Endothelial cell of umbilical vein (primary cell): ENCODE data around the gene MALAT1. TPM values are rescaled to one million over a fixed set of nuclear protein-coding genes. Genes with fewer than 3 reads are reported as not detected.

Source experiments
- BruUV-seq: library from RNA; stranded (reverse); fragments of 400-500 nt; replicated peaks from 2 replicates; lab custom pipeline; 2021; lab: Mats Ljungman, UMichigan
- CTCF ChIA-PET: fragments of 300-600, 350-600 bp; sonication (Branson Sonifier 250); formaldehyde crosslinking; loops from one replicate; lab custom pipeline; 2021; ENCODE audit warnings: antibody characterized with exemption, inconsistent platforms; lab: Charles Lee
- POLR2A ChIA-PET: fragments of 300-600, 350-600 bp; sonication (Branson Sonifier 250); formaldehyde crosslinking; loops from one replicate; lab custom pipeline; 2021; ENCODE audit warnings: antibody characterized with exemption, inconsistent platforms; lab: Charles Lee
- DNase-seq: peaks from one replicate; pipeline ENCODE4 v3.0.0-alpha.2; 2011; ENCODE audit warnings: low read depth, low spot score
- FAIRE-seq: peaks from 2 replicates; lab custom pipeline; 2011; peaks lifted over from hg19 to GRCh38; lab: Jason Lieb, UNC
- H2AFZ ChIP-seq: 2 replicates; pipeline ENCODE4 v1.6.0; 2012; ENCODE audit warnings: low read depth, low read length, control low read depth, inconsistent platforms
- H3K27ac ChIP-seq: 2 replicates; pipeline ENCODE4 v1.5.1; 2011; ENCODE audit warnings: low read depth, mild to moderate bottlenecking, control low read depth, low read length, moderate library complexity; ENCODE audit not compliant: insufficient read depth
- H3K27me3 ChIP-seq, 2 experiments: 2 replicates each; pipeline versions ENCODE4 v1.6.0 to v1.6.1; 2011; ENCODE audit warnings: low read length in 2 of 2, mixed read lengths in 1 of 2; ENCODE audit not compliant: control insufficient read depth in 2 of 2, insufficient read depth in 2 of 2
- H3K36me3 ChIP-seq, 2 experiments: 2 replicates in 1 of 2; 3 replicates in 1 of 2; pipeline ENCODE4 v1.5.1; 2011; ENCODE audit warnings: low read length in 2 of 2, mild to moderate bottlenecking in 1 of 2, moderate library complexity in 1 of 2; ENCODE audit not compliant: control insufficient read depth in 2 of 2, insufficient read depth in 2 of 2; ENCODE audit errors: extremely low read depth in 1 of 2
- H3K4me1 ChIP-seq: 3 replicates; pipeline ENCODE4 v1.5.1; 2011; ENCODE audit warnings: mild to moderate bottlenecking, low read length; ENCODE audit not compliant: control insufficient read depth, insufficient read depth; ENCODE audit errors: extremely low read depth
- H3K4me2 ChIP-seq: 2 replicates; pipeline ENCODE4 v1.6.1; 2011; ENCODE audit warnings: low read length, control low read depth, mixed read lengths; ENCODE audit not compliant: insufficient read depth
- H3K4me3 ChIP-seq, 3 experiments: fragments of 200-600 bp in 1 of 3; sonication (generic), shearing (Covaris generic) in 1 of 3; replicated peaks in 1 of 3; 2 replicates each; pipeline ENCODE4 v1.5.1; 2011 to 2016; ENCODE audit warnings: control low read depth in 3 of 3, low read length in 3 of 3, mild to moderate bottlenecking in 2 of 3, inconsistent platforms in 1 of 3, low read depth in 1 of 3, moderate library complexity in 1 of 3; ENCODE audit not compliant: insufficient read depth in 1 of 3
- H3K79me2 ChIP-seq: 2 replicates; pipeline ENCODE4 v1.6.0; 2012; ENCODE audit warnings: low read length, inconsistent platforms; ENCODE audit not compliant: control insufficient read depth, insufficient read depth
- H3K9ac ChIP-seq: replicated peaks from 2 replicates; pipeline ENCODE3; 2011; ENCODE audit warnings: low read length, control low read depth; ENCODE audit not compliant: insufficient read depth; ENCODE audit errors: extremely low read depth
- H3K9me1 ChIP-seq: replicated peaks from 3 replicates; pipeline ENCODE4 v1.6.0; 2011; ENCODE audit warnings: mild to moderate bottlenecking, low read length; ENCODE audit not compliant: control insufficient read depth, insufficient read depth; ENCODE audit errors: extremely low read depth
- H3K9me3 ChIP-seq: replicated peaks from 2 replicates; pipeline ENCODE4 v1.5.1; 2012; ENCODE audit warnings: low read length, inconsistent platforms; ENCODE audit not compliant: control insufficient read depth, insufficient read depth
- H4K20me1 ChIP-seq: replicated peaks from 2 replicates; pipeline ENCODE3; 2011; ENCODE audit warnings: mild to moderate bottlenecking, low read length; ENCODE audit not compliant: control insufficient read depth, insufficient read depth; ENCODE audit errors: extremely low read depth
- EZH2 ChIP-seq: IDR thresholded peaks from 2 replicates; pipeline ENCODE4 v1.6.1; 2012; ENCODE audit warnings: borderline replicate concordance, low read depth, mild to moderate bottlenecking, moderate library complexity, low read length, inconsistent platforms; ENCODE audit not compliant: severe bottlenecking
- FOS ChIP-seq: IDR thresholded peaks from 2 replicates; pipeline ENCODE4 v1.6.1; 2011; ENCODE audit warnings: mild to moderate bottlenecking, low read length, moderate library complexity, borderline replicate concordance; ENCODE audit not compliant: insufficient read depth
- GATA2 ChIP-seq: IDR thresholded peaks from 2 replicates; pipeline ENCODE4 v1.7.0; 2011; ENCODE audit warnings: low read depth, mild to moderate bottlenecking, moderate library complexity, mixed read lengths, low read length; ENCODE audit not compliant: insufficient read length, insufficient read depth
- JUN ChIP-seq: IDR thresholded peaks from 2 replicates; pipeline ENCODE4 v1.6.1; 2011; ENCODE audit warnings: borderline replicate concordance, low read depth; ENCODE audit not compliant: insufficient read length, insufficient read depth
- MAX ChIP-seq: IDR thresholded peaks from 2 replicates; pipeline ENCODE4 v1.6.1; 2011; ENCODE audit not compliant: insufficient read depth, insufficient read length
- MYC ChIP-seq: IDR thresholded peaks from one replicate; pipeline ENCODE4 v1.6.1; 2011; ENCODE audit warnings: mild to moderate bottlenecking, low read depth, low read length
- POLR2A ChIP-seq: IDR thresholded peaks from 2 replicates; pipeline ENCODE4 v1.6.1; 2012; ENCODE audit warnings: low read depth, mild to moderate bottlenecking, control low read depth, low read length
- POLR2AphosphoS5 ChIP-seq: IDR thresholded peaks from 2 replicates; pipeline ENCODE4 v1.6.1; 2012; ENCODE audit warnings: low read depth, mild to moderate bottlenecking, control low read depth, low read length, moderate library complexity; ENCODE audit not compliant: insufficient read depth
- dilution Hi-C: fragments of 300-500 bp; cut with MboI; formaldehyde crosslinking; loops from one replicate; pipeline ENCODE4 v1.15.0; 2019; ENCODE audit warnings: low sequenced_read_pairs; ENCODE audit not compliant: extremely low pct_ligation_motif_present
- intact Hi-C: fragments of 100-400 bp; cut with micrococcal nuclease; formaldehyde crosslinking; loops from one replicate; pipeline ENCODE4 v1.10.0; 2022
- polyA plus RNA-seq, 4 experiments: library from polyadenylated mRNA; depleted of rRNA in 3 of 4; stranded (reverse) in 3 of 4; unstranded in 1 of 4; fragments of >200 nt; gene quantifications; 2 replicates each; pipeline versions ENCODE4 v1.2.1 to v1.2.3, GENCODE V29; 2011 to 2012; ENCODE audit warnings: missing spikeins in 1 of 4
- total RNA-seq: library from RNA; stranded (reverse); gene quantifications from 2 replicates; pipeline ENCODE4 v1.2.3, GENCODE V29; 2021
- TF ChIP-seq, protein P1 (sequence below), 2 donors: IDR thresholded peaks; 1 replicate in 1 of 2; 2 replicates in 1 of 2; pipeline ENCODE4 v1.5.1; 2011; ENCODE audit warnings: low read length in 2 of 2, mild to moderate bottlenecking in 2 of 2, moderate library complexity in 2 of 2, control low read depth in 1 of 2, inconsistent platforms in 1 of 2, low read depth in 1 of 2; ENCODE audit not compliant: insufficient read depth in 1 of 2; ENCODE audit errors: extremely low read depth in 1 of 2

Gene MALAT1
- total and polyA plus RNA-seq, 2 donors (not counting 3 experiments of a cell fraction or from before 2014, with no cell fraction given): 491 to 7,529 TPM

DNA sequence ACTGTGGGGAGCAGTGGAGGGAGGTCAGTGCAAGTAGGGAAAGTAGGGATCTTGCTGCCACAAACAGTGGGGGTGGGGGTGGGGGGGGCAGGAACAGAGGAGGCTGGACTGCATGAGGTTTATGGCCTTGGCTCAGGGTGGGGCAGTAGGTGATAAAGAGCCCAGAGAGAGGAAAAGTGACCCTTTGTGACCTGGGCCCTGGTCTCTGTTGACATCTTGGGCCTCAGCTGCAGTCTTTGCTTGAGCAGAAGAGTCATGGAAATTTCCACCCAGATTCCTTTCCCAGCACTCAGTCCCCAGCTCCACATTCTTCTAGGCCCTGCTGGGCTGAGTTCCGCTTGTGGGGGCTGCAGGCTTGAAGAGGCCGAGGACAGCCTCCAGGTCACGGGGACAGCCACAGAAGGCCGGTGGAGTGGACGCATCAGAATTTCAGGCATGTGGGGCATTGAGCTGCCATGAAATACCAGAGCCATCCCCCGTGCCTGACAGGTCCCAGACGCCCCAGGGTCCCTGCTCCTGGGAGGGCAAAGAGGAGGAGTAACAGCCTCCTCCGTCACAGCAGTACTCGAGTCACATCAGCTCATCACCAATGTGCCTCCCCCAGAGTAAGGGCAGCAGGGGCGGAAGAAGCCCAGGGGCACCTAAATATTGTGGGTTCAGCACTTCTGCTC, 9.7 kb upstream of the MALAT1 start:
- Histone ChIP-seq H4K20me1 (no peaks in the 10 kb centered on the region), H2AFZ (no peak overlapping the region), H3K79me2 (no peaks in the 10 kb centered on the region), H3K4me2 (no peak overlapping the region), H3K27ac (peak overlapping the region; percentile 81), H3K9ac (peak overlapping the region; percentile 63), H3K9me3 (no peaks in the 10 kb centered on the region), H3K9me1 (no peaks in the 10 kb centered on the region), H3K27me3 (no peaks in the 10 kb centered on the region), H3K36me3 (no peaks in the 10 kb centered on the region), H3K4me1 (peaks cover 74% of the 10 kb centered on the region), H3K4me3 (no peak overlapping the region)
- BruUV-seq: no TSS peak
- TF ChIP-seq JUN (no peak), MYC (no peak), POLR2A (no peak), GATA2 (no peak), EZH2 (no peak), POLR2AphosphoS5 (no peak), MAX (no peak), FOS (no peak)
- TF ChIP-seq, protein P1, sequence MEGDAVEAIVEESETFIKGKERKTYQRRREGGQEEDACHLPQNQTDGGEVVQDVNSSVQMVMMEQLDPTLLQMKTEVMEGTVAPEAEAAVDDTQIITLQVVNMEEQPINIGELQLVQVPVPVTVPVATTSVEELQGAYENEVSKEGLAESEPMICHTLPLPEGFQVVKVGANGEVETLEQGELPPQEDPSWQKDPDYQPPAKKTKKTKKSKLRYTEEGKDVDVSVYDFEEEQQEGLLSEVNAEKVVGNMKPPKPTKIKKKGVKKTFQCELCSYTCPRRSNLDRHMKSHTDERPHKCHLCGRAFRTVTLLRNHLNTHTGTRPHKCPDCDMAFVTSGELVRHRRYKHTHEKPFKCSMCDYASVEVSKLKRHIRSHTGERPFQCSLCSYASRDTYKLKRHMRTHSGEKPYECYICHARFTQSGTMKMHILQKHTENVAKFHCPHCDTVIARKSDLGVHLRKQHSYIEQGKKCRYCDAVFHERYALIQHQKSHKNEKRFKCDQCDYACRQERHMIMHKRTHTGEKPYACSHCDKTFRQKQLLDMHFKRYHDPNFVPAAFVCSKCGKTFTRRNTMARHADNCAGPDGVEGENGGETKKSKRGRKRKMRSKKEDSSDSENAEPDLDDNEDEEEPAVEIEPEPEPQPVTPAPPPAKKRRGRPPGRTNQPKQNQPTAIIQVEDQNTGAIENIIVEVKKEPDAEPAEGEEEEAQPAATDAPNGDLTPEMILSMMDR (IDR thresholded peaks at IDR 0.05; ENCODE audit: extremely low read depth in 1 of 2, insufficient read depth in 1 of 2, low read depth in 1 of 2, low read length in 2 of 2): no peak
- ChIA-PET CTCF (interaction anchor here (0.8 to 13.9 kb wide), 5 partner anchors 11 to 214 kb away, joined by 3 to 247 read pairs (median 7); partner anchors contain the start of gene MALAT1), POLR2A (interaction anchor here (0.8 to 9.4 kb wide), 4 partner anchors 9 to 66 kb away, joined by 3 to 204 read pairs (median 8); partner anchors contain the start of genes MALAT1 and NEAT1)
- no peak for FAIRE-seq
- intact Hi-C loops: no loop called here
- DNase-seq: peak; percentile 53
- dilution Hi-C loops: no loop called here
